A549 (cell line): ENCODE measurements around the gene FOXP1.

Experiments used
- CEBPB ChIP-seq, 2 experiments: fragments of >200 bp in 1 of 2; sonication (Bioruptor Twin) in 1 of 2; formaldehyde crosslinking in 1 of 2; IDR thresholded peaks; 2 replicates each; pipeline ENCODE4 v1.6.1; 2012 to 2016
- CTCF ChIP-seq: fragments of >200 bp; sonication (Bioruptor Twin); formaldehyde crosslinking; IDR thresholded peaks from 3 replicates; pipeline ENCODE4 v1.5.1; 2016
- E2F6 ChIP-seq: IDR thresholded peaks from 2 replicates; pipeline ENCODE4 v1.6.1; 2012; ENCODE audit warnings: low read depth, borderline replicate concordance
- PHF8 ChIP-seq: fragments of 200-600 bp; sonication (generic); IDR thresholded peaks from 2 replicates; pipeline ENCODE4 v1.6.1; 2016; ENCODE audit warnings: low read depth, mild to moderate bottlenecking, antibody characterized with exemption, moderate library complexity, borderline replicate concordance
- POLR2AphosphoS2 ChIP-seq: conservative IDR thresholded peaks from 2 replicates; pipeline ENCODE4 v1.6.1; 2012; ENCODE audit warnings: low read length, improper control_type of control experiment, inconsistent platforms
- REST ChIP-seq: fragments of 200-600 bp; sonication (generic); IDR thresholded peaks from 2 replicates; pipeline ENCODE4 v1.6.1; 2016; ENCODE audit warnings: antibody characterized with exemption, mild to moderate bottlenecking, moderate library complexity
- SMC3 ChIP-seq: fragments of >200 bp; sonication (Bioruptor Twin); formaldehyde crosslinking; IDR thresholded peaks from 3 replicates; pipeline ENCODE4 v1.6.1; 2018; ENCODE audit warnings: inconsistent platforms

GRCh38 chr3:71114610-71115009 is 468.9 kb downstream of the FOXP1 start:
- TF ChIP-seq CTCF (no peak), CEBPB (IDR thresholded peaks at IDR 0.05) (no peak), POLR2AphosphoS2 (no peak), SMC3 (no peak), PHF8 (no peak), REST (no peak), E2F6 (no peak)
